ENCODE measurements around the gene FAM167B.
"Not testable (repeated sequence)": the region's sequence is repeated elsewhere in the genome, so short reads cannot be mapped to it uniquely, and the experiment has no call there.

Gene FAM167B

GRCh38 chr1:32257227-32257508, 10.1 kb downstream of the FAM167B start:
- TF ChIP-seq CTCF (IDR thresholded peaks at IDR 0.05; ENCODE audit: low read depth, low read length), result no peak

GRCh38 chr1:32263236-32263593, 16.2 kb downstream of the FAM167B start:
- DNase-seq (ENCODE audit: low read depth in 2 of 2); H3K4me3 ChIP-seq (replicated peaks in 1 of 2; ENCODE audit: low read depth in 2 of 2, low read length in 2 of 2): not testable (repeated sequence)

More at GRCh38 chr1:32257227-32257508, 10.1 kb downstream of the FAM167B start:
- no peak overlapping the region for H3K4me3 ChIP-seq (replicated peaks in 1 of 2; ENCODE audit: low read depth in 2 of 2, low read length in 2 of 2)
- DNase-seq (ENCODE audit: low read depth in 2 of 2), result no peak

- no peak for TF ChIP-seq CTCF (IDR thresholded peaks at IDR 0.05; ENCODE audit: low read depth, low read length)
- no peak for DNase-seq (ENCODE audit: low read depth in 2 of 2)
- H3K4me3 ChIP-seq (replicated peaks in 1 of 2; ENCODE audit: low read depth in 2 of 2, low read length in 2 of 2), result no peak overlapping the region
These were observed 16.7 kb downstream of the FAM167B start for GRCh38 chr1:32263744-32264143.

- no peak overlapping the region for H3K4me3 ChIP-seq (replicated peaks in 1 of 2; ENCODE audit: low read depth in 2 of 2, low read length in 2 of 2)
- no peak for DNase-seq (ENCODE audit: low read depth in 2 of 2)
- no peak for TF ChIP-seq CTCF (IDR thresholded peaks at IDR 0.05; ENCODE audit: low read depth, low read length)
These were observed 18.8 kb downstream of the FAM167B start for GRCh38 chr1:32265846-32266245.

- DNase-seq (ENCODE audit: low read depth in 2 of 2), result peak; percentile 59 to 81
- no peak for TF ChIP-seq CTCF (IDR thresholded peaks at IDR 0.05; ENCODE audit: low read depth, low read length)
- no peak overlapping the region for H3K4me3 ChIP-seq (replicated peaks in 1 of 2; ENCODE audit: low read depth in 2 of 2, low read length in 2 of 2)
These were observed 20.0 kb downstream of the FAM167B start for GRCh38 chr1:32266921-32267591.

GRCh38 chr1:32269744-32270143, 22.7 kb downstream of the FAM167B start:
- TF ChIP-seq CTCF (IDR thresholded peaks at IDR 0.05; ENCODE audit: low read depth, low read length), result no peak
- no peak for DNase-seq (ENCODE audit: low read depth in 2 of 2)
- no peak overlapping the region for H3K4me3 ChIP-seq (replicated peaks in 1 of 2; ENCODE audit: low read depth in 2 of 2, low read length in 2 of 2)

GRCh38 chr1:32272557-32273390, 25.8 kb downstream of the FAM167B start:
- no peak overlapping the region for H3K4me3 ChIP-seq (replicated peaks in 1 of 2; ENCODE audit: low read depth in 2 of 2, low read length in 2 of 2)
- no peak for TF ChIP-seq CTCF (IDR thresholded peaks at IDR 0.05; ENCODE audit: low read depth, low read length)
- DNase-seq (ENCODE audit: low read depth in 2 of 2), result no peak
